HepG2 (cell line): ENCODE data around the gene RAB17. TPM values are rescaled to one million over a fixed set of nuclear protein-coding genes. Genes with fewer than 3 reads are reported as not detected.

Source experiments
- ATAC-seq: fragments of 200-7000 bp; cut with Tn5 transposase; 3 replicates; pipeline ENCODE4 v1.9.1; 2020; ENCODE audit warnings: mild to moderate bottlenecking, moderate library complexity
- BruUV-seq: library from RNA; stranded (reverse); fragments of 400-500 nt; replicated peaks from 2 replicates; lab custom pipeline; 2021; lab: Mats Ljungman, UMichigan
- CTCF ChIA-PET: fragments of 300-600 bp; formaldehyde crosslinking; extraction: SDS; loops from one replicate; lab custom pipeline; 2021; ENCODE audit warnings: low total read pairs, inconsistent platforms, low intra/inter-chr PET ratio; lab: Yijun Ruan, JAX
- POLR2A ChIA-PET: fragments of 350-600 bp; sonication (Branson Sonifier 250); formaldehyde crosslinking; loops from one replicate; lab custom pipeline; 2020; ENCODE audit warnings: antibody characterized with exemption, inconsistent platforms; lab: Yijun Ruan, JAX
- DNase-seq: peaks from one replicate; pipeline ENCODE4 v3.0.0-alpha.2; 2015; ENCODE audit warnings: low spot score
- FAIRE-seq: peaks from 3 replicates; lab custom pipeline; 2011; peaks lifted over from hg19 to GRCh38; lab: Jason Lieb, UNC
- H2AFZ ChIP-seq: one replicate; pipeline ENCODE4 v1.6.1; 2011; ENCODE audit warnings: low read length, inconsistent platforms
- H3K27ac ChIP-seq: fragments of 300-600 bp; 3 replicates; pipeline ENCODE4 v1.8.0; 2011; ENCODE audit warnings: mixed run types, mild to moderate bottlenecking, mixed read lengths, low read length, inconsistent platforms; ENCODE audit not compliant: insufficient read depth; ENCODE audit errors: extremely low read length
- H3K27me3 ChIP-seq, 2 experiments: fragments of 200-600 bp in 1 of 2; 2 replicates in 1 of 2; 3 replicates in 1 of 2; pipeline versions ENCODE4 v1.6.0 to v1.8.0; 2011; ENCODE audit warnings: low read length in 2 of 2, mild to moderate bottlenecking in 2 of 2, moderate library complexity in 2 of 2, inconsistent platforms in 1 of 2; ENCODE audit not compliant: insufficient read depth in 2 of 2, control insufficient read depth in 1 of 2
- H3K36me3 ChIP-seq, 2 experiments: fragments of 200-600 bp in 1 of 2; replicated peaks in 1 of 2; 2 replicates in 1 of 2; 3 replicates in 1 of 2; pipeline versions ENCODE4 v1.5.1 to v1.8.0; 2011; ENCODE audit warnings: low read length in 2 of 2, inconsistent platforms in 1 of 2; ENCODE audit not compliant: insufficient read depth in 2 of 2, control insufficient read depth in 1 of 2
- H3K4me1 ChIP-seq: 2 replicates; pipeline ENCODE4 v1.5.1; 2012; ENCODE audit warnings: low read length, inconsistent platforms; ENCODE audit not compliant: insufficient read depth
- H3K4me2 ChIP-seq: 2 replicates; pipeline ENCODE4 v1.6.0; 2011; ENCODE audit warnings: low read depth, low read length, inconsistent platforms
- H3K4me3 ChIP-seq, 3 experiments: fragments of 200-600 bp in 1 of 3; sonication (generic), shearing (Covaris generic) in 1 of 3; replicated peaks in 1 of 3; 2 replicates each; pipeline ENCODE4 v1.5.1; 2011 to 2016; ENCODE audit warnings: low read length in 3 of 3, inconsistent platforms in 2 of 3, low read depth in 2 of 3, mild to moderate bottlenecking in 2 of 3, control low read depth in 1 of 3, mixed read lengths in 1 of 3; ENCODE audit not compliant: insufficient read depth in 1 of 3
- H3K79me2 ChIP-seq: one replicate; pipeline ENCODE4 v1.6.1; 2011; ENCODE audit warnings: low read length, inconsistent platforms; ENCODE audit not compliant: insufficient read depth
- H3K9ac ChIP-seq: 2 replicates; pipeline ENCODE4 v1.6.0; 2011; ENCODE audit warnings: mild to moderate bottlenecking, low read depth, low read length, inconsistent platforms; ENCODE audit not compliant: insufficient read depth
- H3K9me3 ChIP-seq: 2 replicates; pipeline ENCODE4 v1.5.1; 2012; ENCODE audit warnings: mild to moderate bottlenecking, low read length
- H4K20me1 ChIP-seq: 2 replicates; pipeline ENCODE4 v1.6.0; 2011; ENCODE audit warnings: inconsistent platforms, mild to moderate bottlenecking, low read length, moderate library complexity; ENCODE audit not compliant: insufficient read depth
- ETV5 ChIP-seq: IDR thresholded peaks from 2 replicates; pipeline ENCODE4 v1.6.1; 2018; ENCODE audit warnings: missing biosample characterization, missing genetic modification reagents, inconsistent platforms, borderline replicate concordance
- EZH2 ChIP-seq: conservative IDR thresholded peaks from 2 replicates; pipeline ENCODE4 v1.6.1; 2012; ENCODE audit warnings: mild to moderate bottlenecking, low read depth, low read length, moderate library complexity
- FLYWCH1 ChIP-seq: sonication (generic); formaldehyde crosslinking; IDR thresholded peaks from 2 replicates; pipeline ENCODE4 v1.8.1; 2023; ENCODE audit warnings: mild to moderate bottlenecking, missing genetic modification reagents
- MEF2D ChIP-seq: sonication (generic); formaldehyde crosslinking; IDR thresholded peaks from 2 replicates; pipeline ENCODE4 v1.5.1; 2020; ENCODE audit warnings: mild to moderate bottlenecking, missing genetic modification reagents
- SMAD9 ChIP-seq: sonication (generic); formaldehyde crosslinking; IDR thresholded peaks from 2 replicates; pipeline ENCODE4 v1.5.1; 2020; ENCODE audit warnings: mild to moderate bottlenecking, missing genetic modification reagents
- ZNF605 ChIP-seq: sonication (generic); formaldehyde crosslinking; IDR thresholded peaks from 2 replicates; pipeline ENCODE4 v1.8.0; 2022; ENCODE audit warnings: mild to moderate bottlenecking, missing genetic modification reagents
- WGBS: methylation state at CpG from one replicate; pipeline ENCODE4 v1.1.6; 2017; ENCODE audit warnings: low lambda C conversion rate; 5-methylcytosine and 5-hydroxymethylcytosine counted together
- in situ Hi-C: cut with HindIII; loops from 2 replicates; pipeline ENCODE4 v1.10.0; 2017; ENCODE audit warnings: low pct_unique_long_range_greater_than_20kb; ENCODE audit not compliant: extremely low pct_ligation_motif_present
- intact Hi-C: fragments of 100-400 bp; cut with micrococcal nuclease; formaldehyde crosslinking; loops from one replicate; pipeline ENCODE4 v1.10.0; 2022; ENCODE audit not compliant: unreplicated experiment
- polyA plus RNA-seq, 8 experiments: library from polyadenylated mRNA; depleted of rRNA in 3 of 8; stranded (reverse) in 7 of 8; unstranded in 1 of 8; fragments of >200 nt; fragmentation: Illumina TruSeq in 4 of 8; extraction: Trizol in 4 of 8; gene quantifications; 2 replicates each; pipeline versions ENCODE4 v1.2.1 to v1.2.3, GENCODE V29; 2011 to 2016; ENCODE audit warnings: low read depth in 4 of 8, missing spikeins in 1 of 8, mixed read lengths in 1 of 8; ENCODE audit not compliant: insufficient read depth in 1 of 8
- total RNA-seq, 5 experiments: library from RNA; depleted of rRNA; stranded (reverse); fragments of >200 nt; fragmentation: Illumina TruSeq; extraction: Trizol; gene quantifications; 2 replicates each; pipeline ENCODE4 v1.2.3, GENCODE V29; 2016; ENCODE audit warnings: low read depth in 1 of 5
- TF ChIP-seq, protein P1 (sequence below): sonication (generic); formaldehyde crosslinking; IDR thresholded peaks from 2 replicates; pipeline ENCODE4 v1.4.0; 2020; ENCODE audit warnings: missing genetic modification reagents
- TF ChIP-seq, protein P2 (sequence below): sonication (generic); formaldehyde crosslinking; IDR thresholded peaks from 2 replicates; pipeline ENCODE4 v1.8.0; 2022; ENCODE audit warnings: low read depth, missing genetic modification reagents

The RAB17 gene
- total and polyA plus RNA-seq, 2 of the 13 experiments (the other 11 are each of a cell fraction or from before 2014, with no cell fraction given), result 68.0 to 124 TPM

DNA sequence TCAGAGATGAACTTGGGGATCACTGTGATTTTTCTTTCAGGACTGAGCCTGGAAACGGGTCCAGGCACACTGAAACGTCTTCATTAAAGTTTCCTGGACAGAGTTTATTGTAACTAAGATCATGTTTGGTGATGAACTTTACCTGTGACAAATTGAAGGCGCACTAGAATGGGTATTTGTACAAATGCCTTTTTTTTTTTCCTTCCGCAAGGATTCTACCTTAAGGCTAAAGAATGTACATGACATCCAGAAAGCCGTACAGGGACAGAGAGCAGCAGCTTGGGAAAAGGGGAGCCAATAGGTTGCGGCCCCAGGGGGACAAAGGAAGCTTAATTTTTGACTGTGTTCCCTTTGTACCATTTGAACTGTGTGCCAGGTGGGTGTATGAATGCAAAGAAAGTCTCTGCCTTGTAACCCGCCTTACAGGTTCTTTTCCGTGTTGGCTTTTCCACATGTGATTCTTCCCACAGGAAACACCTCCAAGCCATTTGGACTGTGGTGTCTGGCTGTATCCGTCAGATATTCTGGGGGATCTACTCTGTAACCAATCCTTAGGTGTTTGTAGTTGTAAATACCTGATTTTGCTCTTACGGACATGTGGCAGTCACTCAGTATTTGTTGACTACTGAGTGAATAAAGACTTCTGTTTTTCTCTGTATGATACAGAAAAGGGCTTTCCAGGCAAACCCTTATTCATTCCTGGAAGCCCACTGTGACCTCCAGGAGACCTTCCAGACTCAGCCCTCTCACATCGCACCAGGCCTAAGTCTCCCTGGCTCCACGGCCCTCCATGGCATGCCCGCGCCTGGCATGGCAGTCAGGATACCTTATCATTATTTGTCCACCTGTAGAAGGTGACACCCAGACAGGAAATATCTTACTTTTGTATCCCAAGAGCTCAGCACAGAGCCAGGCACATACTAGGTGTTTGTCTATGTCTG, 38.0 kb upstream of the RAB17 start:
- H3K4me1 ChIP-seq, result peaks cover 43% of the 10 kb centered on the region
- peaks cover 3% of the 10 kb centered on the region; the same call in 1 of the 2 replicates for H4K20me1 ChIP-seq
- TF ChIP-seq ETV5 (CRISPR knock-in tag) (0 out of 2 replicates have a peak, but pooled peaks have one; percentile 7), EZH2 (peak; percentile 62), FLYWCH1 (CRISPR knock-in tag) (0 out of 2 replicates have a peak, but pooled peaks have one; percentile 40), MEF2D (CRISPR knock-in tag) (no peak), ZNF605 (CRISPR knock-in tag) (0 out of 2 replicates have a peak, but pooled peaks have one; percentile 27), SMAD9 (0 out of 2 replicates have a peak, but pooled peaks have one; percentile 47)
- TF ChIP-seq, protein P1, sequence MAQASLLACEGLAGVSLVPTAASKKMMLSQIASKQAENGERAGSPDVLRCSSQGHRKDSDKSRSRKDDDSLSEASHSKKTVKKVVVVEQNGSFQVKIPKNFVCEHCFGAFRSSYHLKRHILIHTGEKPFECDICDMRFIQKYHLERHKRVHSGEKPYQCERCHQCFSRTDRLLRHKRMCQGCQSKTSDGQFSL (CRISPR knock-in tag), result no peak
- TF ChIP-seq, protein P2, sequence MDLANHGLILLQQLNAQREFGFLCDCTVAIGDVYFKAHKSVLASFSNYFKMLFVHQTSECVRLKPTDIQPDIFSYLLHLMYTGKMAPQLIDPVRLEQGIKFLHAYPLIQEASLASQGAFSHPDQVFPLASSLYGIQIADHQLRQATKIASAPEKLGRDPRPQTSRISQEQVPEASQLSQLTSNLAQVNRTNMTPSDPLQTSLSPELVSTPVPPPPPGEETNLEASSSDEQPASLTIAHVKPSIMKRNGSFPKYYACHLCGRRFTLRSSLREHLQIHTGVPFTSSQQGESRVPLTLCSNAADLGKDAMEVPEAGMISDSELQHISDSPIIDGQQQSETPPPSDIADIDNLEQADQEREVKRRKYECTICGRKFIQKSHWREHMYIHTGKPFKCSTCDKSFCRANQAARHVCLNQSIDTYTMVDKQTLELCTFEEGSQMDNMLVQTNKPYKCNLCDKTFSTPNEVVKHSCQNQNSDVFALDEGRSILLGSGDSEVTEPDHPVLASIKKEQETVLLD (CRISPR knock-in tag), result no peak
- peaks cover 2 to 49% of the 10 kb centered on the region in 2 experiments; a peak in 4 of 5 replicates for H3K27me3 ChIP-seq
- no peak for FAIRE-seq
- no peak for DNase-seq
- no peak for ATAC-seq
- H3K9ac ChIP-seq, result peak overlapping the region; percentile 37; the same call in 1 of the 2 replicates
- in situ Hi-C loops, result no loop called here
- H3K36me3 ChIP-seq, result no peaks in the 10 kb centered on the region
- ChIA-PET CTCF (no interaction called here), POLR2A (interaction anchor here (0.9 to 2.5 kb wide), 2 partner anchors 11 to 41 kb away, joined by 4 to 8 read pairs; no protein-coding TSS in a partner anchor)
- H3K9me3 ChIP-seq, result no peaks in the 10 kb centered on the region
- intact Hi-C loops, result no loop called here
- 74% methylated on average over 14 of the region's 14 CpGs for WGBS
- H2AFZ ChIP-seq, result no peak overlapping the region
- peak overlapping the region; percentile 79 for H3K4me2 ChIP-seq
- H3K4me3 ChIP-seq, result peak overlapping the region; percentile 52 to 76 (median 61)
- H3K79me2 ChIP-seq, result no peaks in the 10 kb centered on the region
- TSS peak; percentile 59 for BruUV-seq
- no peak overlapping the region for H3K27ac ChIP-seq
